ENCODE measurements around the gene DHRS11.
A peak's percentile ranks its signal among the peaks of the same experiment; 100 is the strongest.

Gene DHRS11

DNA sequence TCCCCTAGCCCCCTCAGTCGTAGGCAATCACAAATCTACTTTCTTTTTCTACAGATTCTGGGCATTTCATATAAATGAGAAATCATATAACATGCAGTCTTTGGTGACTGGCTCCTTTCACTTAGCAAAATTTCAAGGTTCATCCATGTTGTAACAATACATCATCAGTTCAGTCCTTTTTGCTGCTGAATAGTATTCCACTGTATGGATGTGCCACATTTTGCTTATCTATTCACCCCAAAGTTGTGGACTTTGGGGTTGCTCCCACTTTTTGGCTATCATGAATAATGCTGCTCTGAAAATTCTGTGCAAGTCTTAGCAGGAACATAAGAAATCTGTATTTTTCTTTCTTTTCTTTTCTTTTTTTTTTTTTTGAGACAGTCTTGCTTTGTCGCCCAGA lies 48.7 kb downstream of the DHRS11 start:
- TF ChIP-seq CTCF (IDR thresholded peaks at IDR 0.05; ENCODE audit: low read length, missing control alignments) = no peak
- H3K4me3 ChIP-seq (replicated peaks; ENCODE audit: low read depth, low read length) = no peak overlapping the region
- no peak for DNase-seq (ENCODE audit: low read depth)

DNA sequence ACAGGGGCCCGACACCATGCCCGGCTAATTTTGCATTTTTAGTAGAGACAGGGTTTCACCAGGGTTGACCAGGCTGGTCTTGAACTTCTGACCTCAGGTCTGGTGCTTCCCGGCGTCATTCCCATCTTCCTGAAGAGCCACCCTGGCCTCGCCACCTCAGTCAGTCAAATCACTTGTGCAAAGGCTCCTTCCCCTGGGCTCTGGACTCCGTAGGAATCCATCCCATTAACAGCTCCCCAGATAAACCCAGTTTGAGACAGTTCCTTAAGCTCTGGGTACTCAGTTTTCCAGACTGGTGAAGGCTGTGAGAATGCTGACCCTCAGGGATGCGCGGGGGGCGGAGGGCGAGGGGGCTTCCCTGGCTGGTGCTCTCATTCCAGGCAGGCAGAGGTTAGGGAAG lies 49.2 kb downstream of the DHRS11 start:
- TF ChIP-seq CTCF (IDR thresholded peaks at IDR 0.05; ENCODE audit: low read length, missing control alignments) = no peak
- H3K4me3 ChIP-seq (replicated peaks; ENCODE audit: low read depth, low read length) = no peak overlapping the region
- no peak for DNase-seq (ENCODE audit: low read depth)

GRCh38 chr17:36641331-36641876 lies 49.7 kb downstream of the DHRS11 start:
- no peak for DNase-seq (ENCODE audit: low read depth)
- TF ChIP-seq CTCF (IDR thresholded peaks at IDR 0.05; ENCODE audit: low read length, missing control alignments) = no peak
- peak overlapping the region; percentile 14 for H3K4me3 ChIP-seq (replicated peaks; ENCODE audit: low read depth, low read length)

DNA sequence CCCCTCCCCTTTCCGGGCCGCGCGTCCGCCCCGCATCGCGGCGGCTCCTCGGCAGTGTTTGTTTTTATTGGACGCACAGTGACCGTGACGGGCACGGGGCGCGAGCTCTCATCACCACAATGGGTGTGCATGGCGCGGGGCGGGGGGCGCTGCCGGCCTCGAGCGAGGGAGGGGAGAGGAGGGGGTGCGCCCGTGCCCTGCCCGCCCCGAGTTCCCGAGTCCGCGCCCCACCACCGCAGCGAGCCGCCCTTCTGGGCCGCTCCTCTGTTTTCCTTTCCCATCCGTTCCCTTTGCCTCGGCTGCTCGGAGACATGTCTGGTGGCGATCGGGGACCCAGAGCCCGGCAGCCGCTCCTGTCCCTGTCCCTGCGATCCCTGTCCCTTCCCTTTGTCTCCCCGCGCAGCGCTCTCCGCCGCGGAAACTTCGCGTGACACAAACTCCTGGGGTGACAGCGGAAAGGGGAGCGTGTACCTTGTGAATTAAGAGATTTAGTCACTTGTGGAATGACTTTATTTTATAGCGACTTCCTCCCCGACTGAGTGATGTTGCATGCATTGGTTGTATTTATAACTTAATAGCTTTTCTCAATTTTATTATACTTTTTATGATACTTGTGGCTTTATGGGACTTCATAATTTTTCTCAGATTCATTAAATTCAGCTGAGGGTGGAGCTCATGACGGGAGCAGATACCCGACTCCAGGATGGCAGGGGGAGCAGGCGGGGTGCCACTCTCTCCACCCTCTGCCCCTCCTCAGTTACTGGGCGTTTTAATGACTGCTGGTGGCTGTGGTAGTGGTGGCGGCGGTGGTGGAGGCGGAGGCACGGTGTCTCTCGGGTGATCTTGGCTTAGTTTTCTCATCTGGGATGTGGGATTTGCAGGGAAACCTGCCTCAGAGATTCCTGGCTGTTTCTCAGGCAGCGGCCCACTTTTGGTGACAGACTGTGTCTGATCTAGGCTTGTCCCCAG lies 50.5 kb downstream of the DHRS11 start:
- H3K4me3 ChIP-seq (replicated peaks; ENCODE audit: low read depth, low read length) = peak overlapping the region; percentile 14
- no peak for TF ChIP-seq CTCF (IDR thresholded peaks at IDR 0.05; ENCODE audit: low read length, missing control alignments)
- no peak for DNase-seq (ENCODE audit: low read depth)

DNA sequence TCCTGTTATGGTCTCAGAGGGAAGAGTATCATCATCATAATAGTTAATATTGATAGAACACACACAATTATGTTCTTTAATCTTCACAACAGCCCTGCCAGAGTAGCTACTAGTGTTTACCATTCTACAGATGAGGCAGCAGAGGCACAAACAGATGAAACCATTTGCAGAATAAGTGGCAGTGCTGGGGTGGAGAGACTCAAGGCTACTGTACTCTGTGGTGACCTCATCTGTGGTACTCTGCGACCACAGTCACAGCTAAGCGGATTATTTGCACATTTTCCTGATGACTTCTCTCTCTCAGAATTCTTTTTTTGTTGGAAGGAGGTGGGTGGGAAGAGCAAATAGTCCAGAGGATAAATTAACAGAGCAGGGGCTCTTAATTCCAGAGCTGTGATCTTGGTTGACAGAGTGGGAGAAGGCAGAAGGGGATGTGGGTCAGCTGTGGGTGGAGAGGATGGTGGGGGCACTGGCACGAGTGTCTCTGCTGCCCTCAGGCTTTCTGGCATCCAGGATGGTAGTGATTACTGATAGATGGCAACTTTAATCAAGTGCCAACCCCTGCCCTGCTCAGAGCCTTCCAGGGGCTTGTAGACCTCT lies 51.5 kb downstream of the DHRS11 start:
- no peak overlapping the region for H3K4me3 ChIP-seq (replicated peaks; ENCODE audit: low read depth, low read length)
- no peak for DNase-seq (ENCODE audit: low read depth)
- no peak for TF ChIP-seq CTCF (IDR thresholded peaks at IDR 0.05; ENCODE audit: low read length, missing control alignments)

DNA sequence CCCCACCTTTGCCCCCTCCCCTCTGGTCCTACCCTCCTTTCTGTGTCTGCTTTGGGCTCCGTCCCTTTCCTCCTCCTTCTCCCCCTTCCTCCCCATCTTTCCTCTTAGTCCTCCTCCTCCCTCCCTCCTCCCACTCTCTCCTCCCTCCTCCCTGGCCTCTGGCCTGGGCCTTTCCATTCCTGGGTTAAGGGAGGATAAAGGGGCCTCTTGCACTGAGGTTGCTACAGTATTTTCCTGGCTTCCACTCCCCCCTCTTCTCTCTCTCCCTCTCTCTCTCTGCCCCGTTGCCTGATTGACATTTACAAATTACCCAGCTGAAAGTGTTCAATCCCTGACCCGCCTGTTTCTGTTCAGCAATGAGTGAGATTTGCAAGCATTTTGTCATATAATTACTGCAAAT lies 53.7 kb downstream of the DHRS11 start:
- no peak for TF ChIP-seq CTCF (IDR thresholded peaks at IDR 0.05; ENCODE audit: low read length, missing control alignments)
- no peak for DNase-seq (ENCODE audit: low read depth)
- H3K4me3 ChIP-seq (replicated peaks; ENCODE audit: low read depth, low read length) = no peak overlapping the region
